ENCODE measurements around the gene RPL18.
A peak's percentile ranks its signal among the peaks of the same experiment; 100 is the strongest.

The RPL18 gene

DNA sequence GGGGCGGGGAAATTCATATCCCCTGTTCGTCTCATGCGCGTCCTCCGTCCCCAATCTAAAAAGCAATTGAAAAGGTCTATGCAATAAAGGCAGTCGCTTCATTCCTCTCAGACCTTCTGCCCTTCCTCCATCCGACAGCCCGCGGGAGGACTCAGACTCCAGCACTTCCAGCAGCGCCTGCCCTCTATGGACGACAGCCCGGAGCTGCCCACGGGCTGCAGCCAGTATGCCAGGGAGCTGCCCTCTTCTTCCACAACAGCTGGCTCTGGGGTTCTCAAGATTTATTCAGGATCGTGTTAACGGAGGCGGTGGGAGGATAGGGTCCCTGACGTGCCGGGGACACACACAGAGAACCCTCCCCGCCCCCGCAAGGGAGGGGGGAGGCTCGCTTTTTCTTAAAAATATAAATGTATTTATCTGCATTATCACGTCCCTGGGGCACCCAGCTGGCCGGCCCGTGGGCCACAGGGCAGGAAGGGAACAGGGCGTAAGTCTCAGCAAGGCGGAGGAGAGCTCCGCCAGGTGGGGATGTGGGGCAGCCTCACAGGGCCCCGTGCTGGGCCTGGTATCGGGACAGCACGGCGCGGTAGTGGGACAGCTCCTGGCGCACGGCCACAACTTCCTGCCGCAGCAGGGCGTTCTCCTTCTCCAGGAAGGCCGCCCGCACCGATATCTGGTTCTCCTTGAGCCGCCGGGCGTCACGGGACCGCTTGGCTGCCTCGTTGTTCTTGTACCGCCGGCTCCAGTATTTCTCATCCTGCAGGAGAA is 11.5 kb upstream of the RPL18 start:
- TF ChIP-seq SIN3A (IDR thresholded peaks at IDR 0.05; ENCODE audit: borderline replicate concordance, insufficient read depth, low read length) (no peak), POLR2AphosphoS5 (IDR thresholded peaks at IDR 0.05; ENCODE audit: low read depth, low read length) (peak; percentile 14; the same call in 1 of the 2 replicates)

DNA sequence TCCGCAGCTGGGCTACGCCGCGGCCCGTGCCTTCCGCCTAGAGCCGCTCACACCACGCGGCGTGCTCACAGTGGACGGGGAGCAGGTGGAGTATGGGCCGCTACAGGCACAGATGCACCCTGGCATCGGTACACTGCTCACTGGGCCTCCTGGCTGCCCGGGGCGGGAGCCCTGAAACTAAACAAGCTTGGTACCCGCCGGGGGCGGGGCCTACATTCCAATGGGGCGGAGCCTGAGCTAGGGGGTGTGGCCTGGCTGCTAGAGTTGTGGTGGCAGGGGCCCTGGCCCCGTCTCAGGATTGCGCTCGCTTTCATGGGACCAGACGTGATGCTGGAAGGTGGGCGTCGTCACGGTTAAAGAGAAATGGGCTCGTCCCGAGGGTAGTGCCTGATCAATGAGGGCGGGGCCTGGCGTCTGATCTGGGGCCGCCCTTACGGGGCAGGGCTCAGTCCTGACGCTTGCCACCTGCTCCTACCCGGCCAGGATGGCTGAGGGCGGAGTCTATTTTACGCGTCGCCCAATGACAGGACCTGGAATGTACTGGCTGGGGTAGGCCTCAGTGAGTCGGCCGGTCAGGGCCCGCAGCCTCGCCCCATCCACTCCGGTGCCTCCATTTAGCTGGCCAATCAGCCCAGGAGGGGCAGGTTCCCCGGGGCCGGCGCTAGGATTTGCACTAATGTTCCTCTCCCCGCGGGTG is 10.8 kb upstream of the RPL18 start:
- TF ChIP-seq SIN3A (IDR thresholded peaks at IDR 0.05; ENCODE audit: borderline replicate concordance, insufficient read depth, low read length): no peak
- TF ChIP-seq, protein P1, sequence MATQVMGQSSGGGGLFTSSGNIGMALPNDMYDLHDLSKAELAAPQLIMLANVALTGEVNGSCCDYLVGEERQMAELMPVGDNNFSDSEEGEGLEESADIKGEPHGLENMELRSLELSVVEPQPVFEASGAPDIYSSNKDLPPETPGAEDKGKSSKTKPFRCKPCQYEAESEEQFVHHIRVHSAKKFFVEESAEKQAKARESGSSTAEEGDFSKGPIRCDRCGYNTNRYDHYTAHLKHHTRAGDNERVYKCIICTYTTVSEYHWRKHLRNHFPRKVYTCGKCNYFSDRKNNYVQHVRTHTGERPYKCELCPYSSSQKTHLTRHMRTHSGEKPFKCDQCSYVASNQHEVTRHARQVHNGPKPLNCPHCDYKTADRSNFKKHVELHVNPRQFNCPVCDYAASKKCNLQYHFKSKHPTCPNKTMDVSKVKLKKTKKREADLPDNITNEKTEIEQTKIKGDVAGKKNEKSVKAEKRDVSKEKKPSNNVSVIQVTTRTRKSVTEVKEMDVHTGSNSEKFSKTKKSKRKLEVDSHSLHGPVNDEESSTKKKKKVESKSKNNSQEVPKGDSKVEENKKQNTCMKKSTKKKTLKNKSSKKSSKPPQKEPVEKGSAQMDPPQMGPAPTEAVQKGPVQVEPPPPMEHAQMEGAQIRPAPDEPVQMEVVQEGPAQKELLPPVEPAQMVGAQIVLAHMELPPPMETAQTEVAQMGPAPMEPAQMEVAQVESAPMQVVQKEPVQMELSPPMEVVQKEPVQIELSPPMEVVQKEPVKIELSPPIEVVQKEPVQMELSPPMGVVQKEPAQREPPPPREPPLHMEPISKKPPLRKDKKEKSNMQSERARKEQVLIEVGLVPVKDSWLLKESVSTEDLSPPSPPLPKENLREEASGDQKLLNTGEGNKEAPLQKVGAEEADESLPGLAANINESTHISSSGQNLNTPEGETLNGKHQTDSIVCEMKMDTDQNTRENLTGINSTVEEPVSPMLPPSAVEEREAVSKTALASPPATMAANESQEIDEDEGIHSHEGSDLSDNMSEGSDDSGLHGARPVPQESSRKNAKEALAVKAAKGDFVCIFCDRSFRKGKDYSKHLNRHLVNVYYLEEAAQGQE (IDR thresholded peaks at IDR 0.05; ENCODE audit: insufficient read depth in 1 of 2, low read depth in 2 of 2, low read length in 2 of 2): no peak
- no peak; the same call in 1 of the 2 replicates for TF ChIP-seq POLR2AphosphoS5 (IDR thresholded peaks at IDR 0.05; ENCODE audit: low read depth, low read length)
- no peak for TF ChIP-seq FOXP2 (optimal IDR thresholded peaks at IDR 0.05; ENCODE audit: borderline replicate concordance, extremely low read depth, extremely low read length, insufficient read depth)
- no peak for TF ChIP-seq TAF1 (IDR thresholded peaks at IDR 0.05; ENCODE audit: borderline replicate concordance, insufficient read depth, low read length)

DNA sequence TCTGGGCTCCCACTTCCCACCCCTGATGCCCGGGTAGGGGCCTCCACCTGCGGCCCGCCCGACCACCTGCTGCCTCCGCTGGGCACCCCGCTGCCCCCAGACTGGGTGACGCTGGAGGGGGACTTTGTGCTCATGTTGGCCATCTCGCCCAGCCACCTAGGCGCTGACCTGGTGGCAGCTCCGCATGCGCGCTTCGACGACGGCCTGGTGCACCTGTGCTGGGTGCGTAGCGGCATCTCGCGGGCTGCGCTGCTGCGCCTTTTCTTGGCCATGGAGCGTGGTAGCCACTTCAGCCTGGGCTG is 10.3 kb upstream of the RPL18 start:
- TF ChIP-seq, protein P1 (IDR thresholded peaks at IDR 0.05; ENCODE audit: insufficient read depth in 1 of 2, low read depth in 2 of 2, low read length in 2 of 2): no peak
- TF ChIP-seq FOXP2 (optimal IDR thresholded peaks at IDR 0.05; ENCODE audit: borderline replicate concordance, extremely low read depth, extremely low read length, insufficient read depth) (no peak), POLR2AphosphoS5 (IDR thresholded peaks at IDR 0.05; ENCODE audit: low read depth, low read length) (no peak), SIN3A (IDR thresholded peaks at IDR 0.05; ENCODE audit: borderline replicate concordance, insufficient read depth, low read length) (no peak), TAF1 (IDR thresholded peaks at IDR 0.05; ENCODE audit: borderline replicate concordance, insufficient read depth, low read length) (no peak)

DNA sequence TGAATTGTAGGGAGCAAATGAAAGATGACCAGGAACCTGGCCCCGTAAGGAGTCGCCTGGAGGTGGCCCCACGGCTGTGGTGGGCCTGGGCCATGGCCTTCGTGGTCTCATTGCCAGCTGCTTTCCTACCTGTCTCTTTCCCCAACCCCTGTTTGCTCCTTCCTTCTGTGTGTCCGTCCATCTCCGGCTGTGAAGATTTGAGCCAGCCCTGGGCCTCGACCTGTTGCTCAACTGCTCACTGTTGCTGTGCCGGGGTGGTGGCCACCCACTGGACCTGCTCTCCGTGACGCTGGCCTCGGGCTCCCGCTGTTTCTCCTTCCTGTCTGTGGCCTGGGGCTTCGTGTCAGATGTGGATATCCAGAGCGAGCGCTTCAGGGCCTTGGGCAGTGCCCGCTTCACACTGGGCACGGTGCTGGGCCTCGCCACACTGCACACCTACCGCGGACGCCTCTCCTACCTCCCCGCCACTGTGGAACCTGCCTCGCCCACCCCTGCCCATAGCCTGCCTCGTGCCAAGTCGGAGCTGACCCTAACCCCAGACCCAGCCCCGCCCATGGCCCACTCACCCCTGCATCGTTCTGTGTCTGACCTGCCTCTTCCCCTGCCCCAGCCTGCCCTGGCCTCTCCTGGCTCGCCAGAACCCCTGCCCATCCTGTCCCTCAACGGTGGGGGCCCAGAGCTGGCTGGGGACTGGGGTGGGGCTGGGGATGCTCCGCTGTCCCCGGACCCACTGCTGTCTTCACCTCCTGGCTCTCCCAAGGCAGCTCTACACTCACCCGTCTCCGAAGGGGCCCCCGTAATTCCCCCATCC is 9.7 kb upstream of the RPL18 start:
- TF ChIP-seq, protein P1 (IDR thresholded peaks at IDR 0.05; ENCODE audit: insufficient read depth in 1 of 2, low read depth in 2 of 2, low read length in 2 of 2): no peak
- TF ChIP-seq TAF1 (IDR thresholded peaks at IDR 0.05; ENCODE audit: borderline replicate concordance, insufficient read depth, low read length) (no peak), POLR2AphosphoS5 (IDR thresholded peaks at IDR 0.05; ENCODE audit: low read depth, low read length) (no peak), SIN3A (IDR thresholded peaks at IDR 0.05; ENCODE audit: borderline replicate concordance, insufficient read depth, low read length) (no peak), FOXP2 (optimal IDR thresholded peaks at IDR 0.05; ENCODE audit: borderline replicate concordance, extremely low read depth, extremely low read length, insufficient read depth) (no peak)

DNA sequence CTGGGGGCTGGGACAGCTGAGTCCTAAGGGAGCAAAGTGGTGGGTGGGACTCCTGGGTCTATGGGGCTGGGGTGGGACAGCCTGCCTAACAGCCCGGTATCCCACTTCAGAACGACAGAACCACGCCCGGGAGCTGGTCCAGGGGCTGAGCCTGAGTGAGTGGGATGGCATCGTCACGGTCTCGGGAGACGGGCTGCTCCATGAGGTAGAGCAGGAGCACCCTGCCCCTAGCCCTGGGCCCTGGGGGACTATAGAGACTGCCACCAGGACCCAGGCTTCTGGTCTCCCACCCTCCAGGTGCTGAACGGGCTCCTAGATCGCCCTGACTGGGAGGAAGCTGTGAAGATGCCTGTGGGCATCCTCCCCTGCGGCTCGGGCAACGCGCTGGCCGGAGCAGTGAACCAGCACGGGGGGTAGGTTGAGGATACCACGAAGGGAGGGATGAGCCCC is 8.9 kb upstream of the RPL18 start:
- TF ChIP-seq FOXP2 (optimal IDR thresholded peaks at IDR 0.05; ENCODE audit: borderline replicate concordance, extremely low read depth, extremely low read length, insufficient read depth): no peak
- no peak for TF ChIP-seq SIN3A (IDR thresholded peaks at IDR 0.05; ENCODE audit: borderline replicate concordance, insufficient read depth, low read length)
